Measurements from ENCODE around the gene PRKCE.

Gene PRKCE

GRCh38 chr2:45950606-45951005, 299.1 kb downstream of the PRKCE start:
- DNase-seq: no peak

GRCh38 chr2:45951025-45951727, 299.7 kb downstream of the PRKCE start:
- no peak for DNase-seq

GRCh38 chr2:45952591-45952990, 301.1 kb downstream of the PRKCE start:
- DNase-seq: no peak

GRCh38 chr2:45953376-45954027, 302.0 kb downstream of the PRKCE start:
- no peak for DNase-seq

GRCh38 chr2:45954233-45954850, 302.9 kb downstream of the PRKCE start:
- no peak for DNase-seq

GRCh38 chr2:45957533-45958227, 306.2 kb downstream of the PRKCE start:
- DNase-seq: no peak

GRCh38 chr2:45960057-45960863, 308.8 kb downstream of the PRKCE start:
- no peak for DNase-seq

- DNase-seq: no peak
Measured at GRCh38 chr2:45962177-45962921, 310.9 kb downstream of the PRKCE start.

- DNase-seq: no peak
Measured at GRCh38 chr2:45963816-45964215, 312.3 kb downstream of the PRKCE start.

GRCh38 chr2:45964223-45964841, 312.9 kb downstream of the PRKCE start:
- DNase-seq: no peak

- no peak for DNase-seq
Measured at GRCh38 chr2:45964906-45965305, 313.4 kb downstream of the PRKCE start.

- no peak for DNase-seq
Measured at GRCh38 chr2:45965871-45966498, 314.5 kb downstream of the PRKCE start.

GRCh38 chr2:45968946-45969584, 317.6 kb downstream of the PRKCE start:
- DNase-seq: no peak

GRCh38 chr2:45973426-45973825, 322.0 kb downstream of the PRKCE start:
- no peak for DNase-seq

- no peak for DNase-seq
Measured at GRCh38 chr2:45974056-45974455, 322.6 kb downstream of the PRKCE start.

GRCh38 chr2:45974762-45975408, 323.4 kb downstream of the PRKCE start:
- DNase-seq: no peak

GRCh38 chr2:45975752-45976517, 324.5 kb downstream of the PRKCE start:
- no peak for DNase-seq

GRCh38 chr2:45978302-45978859, 326.9 kb downstream of the PRKCE start:
- DNase-seq: no peak

- DNase-seq: no peak
Measured at GRCh38 chr2:45979065-45979464, 327.6 kb downstream of the PRKCE start.

All from CD4-positive, alpha-beta T cell treated with Interleukin-15 for 1 hour (primary cell).